Measurements from ENCODE around the gene GAB1. TPM values are rescaled to one million over a fixed set of nuclear protein-coding genes. Genes with fewer than 3 reads are reported as not detected.

GAB1 gene
- total and polyA plus RNA-seq, 11 donors = 15.3 to 130 (median 80.4) TPM

DNA sequence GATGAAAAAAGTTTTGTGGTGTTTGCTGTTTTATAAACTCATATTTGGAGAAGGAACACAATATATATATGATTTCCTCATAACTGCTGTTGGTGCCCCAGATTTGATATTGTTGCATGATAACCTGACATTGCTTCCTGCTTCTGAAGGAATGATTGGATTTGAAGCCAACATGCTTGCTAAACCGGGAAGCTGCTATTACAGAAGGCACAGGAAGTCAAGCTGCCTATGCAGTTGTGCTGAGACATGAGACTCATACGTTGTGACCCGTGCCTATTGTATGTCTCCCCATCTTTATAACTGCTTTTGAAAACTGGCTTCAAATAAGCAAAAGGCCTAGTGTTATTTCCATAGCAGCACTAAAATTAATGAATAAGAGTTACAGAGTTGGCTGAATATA, 32.9 kb downstream of the GAB1 start:
- WGBS, 4 donors = 7 to 18% (median 11%) methylated on average over 3 of the region's 3 CpGs
- no peak for TF ChIP-seq CTCF (IDR thresholded peaks at IDR 0.05)
- no peak for TF ChIP-seq POLR2A (IDR thresholded peaks at IDR 0.05)
- Histone ChIP-seq H3K27ac (peak overlapping the region in 1 of 12 donors; percentile 6), H3K4me1 (peaks cover 0 to 57% (median 22%) of the 10 kb centered on the region in 12 donors), H3K4me3 (no peak overlapping the region), H3K9me3 (peaks cover 0 to 6% (median 0%) of the 10 kb centered on the region in 12 donors), H3K27me3 (no peaks in the 10 kb centered on the region), H3K36me3 (peaks cover 0 to 5% (median 0%) of the 10 kb centered on the region in 9 donors)
- ATAC-seq (peak in 2 of 4 donors; percentile 16 to 52), DNase-seq (no peak)
- intact Hi-C loops (cut with DNase I) = no loop called here

DNA sequence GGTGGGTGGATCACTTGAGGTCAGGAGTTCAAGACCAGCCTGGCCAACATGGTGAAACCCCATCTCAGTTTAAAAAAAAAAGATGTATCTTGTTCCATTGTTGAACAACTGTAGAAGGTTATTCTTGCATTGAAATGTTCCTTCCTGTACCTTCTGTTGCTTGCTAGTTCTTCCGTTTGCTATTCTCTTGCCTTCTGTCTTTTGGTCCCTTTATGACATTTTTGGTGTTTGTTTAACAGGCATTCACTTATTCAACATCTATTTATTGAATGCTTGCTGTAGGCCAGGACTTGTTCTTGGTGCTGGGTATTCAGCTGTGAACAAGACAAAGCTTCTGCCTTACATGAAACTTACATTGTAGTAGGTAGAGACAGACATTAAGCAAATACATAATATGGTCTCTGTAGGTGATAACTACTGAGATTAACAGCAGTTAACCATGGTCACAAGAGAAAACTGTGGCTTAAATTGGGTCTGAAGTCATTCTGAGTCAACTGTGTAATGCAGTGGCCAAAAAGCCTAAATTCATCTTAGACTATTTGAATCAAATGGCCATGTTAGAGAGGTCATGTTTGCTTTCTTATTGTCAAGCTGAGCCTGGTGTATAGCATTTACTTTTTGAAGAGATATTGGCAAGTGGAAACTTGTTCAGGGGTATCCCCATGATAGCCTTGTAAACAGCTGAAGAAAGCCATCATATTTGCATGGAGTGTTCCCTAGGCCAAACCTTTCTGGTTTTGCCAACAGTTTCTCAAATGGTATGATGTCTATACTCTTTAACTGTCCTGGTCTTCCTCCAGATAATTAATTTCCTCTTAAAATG, 35.6 kb downstream of the GAB1 start:
- 92 to 96% (median 94%) methylated on average over 1 of the region's 1 CpG for WGBS, 4 donors
- no peak for TF ChIP-seq CTCF (IDR thresholded peaks at IDR 0.05)
- TF ChIP-seq POLR2A (IDR thresholded peaks at IDR 0.05) = no peak
- Histone ChIP-seq H3K36me3 (peaks cover 0 to 5% (median 0%) of the 10 kb centered on the region in 9 donors), H3K4me3 (no peak overlapping the region), H3K9me3 (peaks cover 0 to 6% (median 0%) of the 10 kb centered on the region in 12 donors), H3K27ac (peak overlapping the region in 1 of 12 donors; percentile 26), H3K27me3 (no peaks in the 10 kb centered on the region), H3K4me1 (peaks cover 0 to 76% (median 46%) of the 10 kb centered on the region in 12 donors)
- DNase-seq (no peak), ATAC-seq (no peak)
- intact Hi-C loops (cut with DNase I) = no loop called here

DNA sequence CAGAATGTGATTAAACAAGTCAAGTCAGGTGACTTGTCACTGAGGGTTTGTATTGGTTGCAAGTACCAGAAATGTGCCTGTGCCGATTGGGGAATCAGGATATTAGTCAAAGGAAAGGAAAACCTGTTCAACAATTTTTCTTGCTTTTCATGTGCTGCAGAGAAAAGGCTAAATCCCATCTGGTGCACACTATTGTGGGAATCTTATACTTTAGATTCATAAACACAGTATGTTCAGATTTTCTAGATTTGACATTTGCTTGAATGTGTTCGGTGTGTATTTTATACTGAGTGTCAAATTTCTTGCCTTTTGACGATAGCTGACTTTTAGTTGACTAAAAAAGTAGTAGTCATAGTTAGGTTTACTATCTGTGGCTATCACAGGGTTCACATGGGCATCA, 37.6 kb downstream of the GAB1 start:
- Histone ChIP-seq H3K36me3 (no peaks in the 10 kb centered on the region), H3K4me1 (peaks cover 2 to 87% (median 64%) of the 10 kb centered on the region in 12 donors), H3K27ac (peak overlapping the region in 2 of 12 donors; percentile 20 to 58), H3K9me3 (peaks cover 0 to 6% (median 0%) of the 10 kb centered on the region in 12 donors), H3K4me3 (no peak overlapping the region), H3K27me3 (no peaks in the 10 kb centered on the region)
- WGBS, 4 donors = 52 to 71% (median 65%) methylated on average over 3 of the region's 3 CpGs
- no peak for TF ChIP-seq CTCF (IDR thresholded peaks at IDR 0.05)
- no peak for TF ChIP-seq POLR2A (IDR thresholded peaks at IDR 0.05)
- intact Hi-C loops (cut with DNase I) = no loop called here
- no peak for ATAC-seq
- no peak for DNase-seq

DNA sequence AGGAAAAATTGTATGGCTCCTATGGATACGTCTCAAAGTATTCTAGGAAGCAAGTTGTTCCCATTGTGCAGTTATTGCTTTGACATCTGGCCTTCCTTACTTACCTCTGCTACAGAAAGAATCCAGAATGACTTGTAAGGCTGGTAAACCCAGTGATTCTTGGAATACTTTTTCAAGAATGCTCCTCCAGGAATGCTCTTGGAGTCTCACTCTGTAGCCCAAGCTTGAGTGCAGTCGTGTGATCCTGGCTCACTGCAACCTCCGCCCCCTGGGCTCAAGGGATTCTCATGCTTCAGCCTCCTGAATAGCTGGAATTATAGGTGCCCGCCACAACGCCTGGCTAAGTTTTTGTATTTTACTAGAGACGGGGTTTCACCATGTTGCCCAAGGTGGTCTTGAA, 38.1 kb downstream of the GAB1 start:
- Histone ChIP-seq H3K27ac (peak overlapping the region in 3 of 12 donors; percentile 4 to 58 (median 7)), H3K27me3 (no peaks in the 10 kb centered on the region), H3K36me3 (no peaks in the 10 kb centered on the region), H3K4me1 (peaks cover 4 to 87% (median 67%) of the 10 kb centered on the region in 12 donors), H3K9me3 (peaks cover 0 to 6% (median 0%) of the 10 kb centered on the region in 12 donors), H3K4me3 (no peak overlapping the region)
- intact Hi-C loops (cut with DNase I) = loop anchor here in 3 of 10 donors (5.0 kb wide), 2 partner anchors 37 to 88 kb away; partner anchors contain the start of gene GAB1 (in 2 of the 3)
- ATAC-seq = no peak
- 42 to 74% (median 62%) methylated on average over 6 of the region's 6 CpGs for WGBS, 4 donors
- TF ChIP-seq CTCF (IDR thresholded peaks at IDR 0.05) (no peak), POLR2A (IDR thresholded peaks at IDR 0.05) (no peak)
- no peak for DNase-seq

Data from heart left ventricle (tissue), 16 donors.